ENCODE results near the gene TSC2.
"Not testable (repeated sequence)": the region's sequence is repeated elsewhere in the genome, so short reads cannot be mapped to it uniquely, and the experiment has no call there.

The TSC2 gene

GRCh38 chr16:2111412-2112335 is 63.9 kb downstream of the TSC2 start:
- DNase-seq (ENCODE audit: extremely low read depth, low read depth): not testable (repeated sequence)

DNA sequence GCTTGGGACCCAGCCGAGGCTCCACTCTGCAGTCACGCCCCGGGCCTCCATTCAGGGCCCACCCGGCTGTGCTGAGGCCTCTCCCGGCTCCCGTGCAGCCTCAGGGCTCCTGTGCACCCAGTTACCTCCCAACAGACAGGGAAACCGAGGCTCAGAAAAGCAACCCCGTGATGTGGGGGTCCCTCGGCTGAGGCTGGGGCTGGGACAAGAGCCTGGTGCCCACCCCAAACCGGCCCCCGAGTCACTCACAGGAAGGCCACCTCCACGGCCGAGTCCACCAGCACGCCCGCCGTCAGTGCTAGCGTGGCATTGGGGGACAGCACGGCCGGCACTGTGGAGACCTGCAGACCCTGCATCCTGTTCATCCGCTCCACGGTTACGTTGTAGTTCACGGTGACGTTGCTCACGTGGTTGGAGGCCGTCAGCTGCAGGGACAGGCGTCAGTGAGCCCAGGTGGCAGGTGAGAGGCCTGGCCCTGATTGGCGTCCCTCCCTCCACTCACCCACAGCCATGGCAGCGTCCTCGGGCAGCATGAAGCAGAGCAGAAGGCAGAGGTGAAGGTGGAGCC is 64.8 kb downstream of the TSC2 start:
- not testable (repeated sequence) for DNase-seq (ENCODE audit: extremely low read depth, low read depth)

GRCh38 chr16:2114225-2114624 is 66.4 kb downstream of the TSC2 start:
- DNase-seq (ENCODE audit: extremely low read depth, low read depth): not testable (repeated sequence)

- not testable (repeated sequence) for DNase-seq (ENCODE audit: extremely low read depth, low read depth)
Measured at GRCh38 chr16:2114885-2115590, 67.3 kb downstream of the TSC2 start.

GRCh38 chr16:2115591-2115973 is 67.8 kb downstream of the TSC2 start:
- TF ChIP-seq, protein P1, sequence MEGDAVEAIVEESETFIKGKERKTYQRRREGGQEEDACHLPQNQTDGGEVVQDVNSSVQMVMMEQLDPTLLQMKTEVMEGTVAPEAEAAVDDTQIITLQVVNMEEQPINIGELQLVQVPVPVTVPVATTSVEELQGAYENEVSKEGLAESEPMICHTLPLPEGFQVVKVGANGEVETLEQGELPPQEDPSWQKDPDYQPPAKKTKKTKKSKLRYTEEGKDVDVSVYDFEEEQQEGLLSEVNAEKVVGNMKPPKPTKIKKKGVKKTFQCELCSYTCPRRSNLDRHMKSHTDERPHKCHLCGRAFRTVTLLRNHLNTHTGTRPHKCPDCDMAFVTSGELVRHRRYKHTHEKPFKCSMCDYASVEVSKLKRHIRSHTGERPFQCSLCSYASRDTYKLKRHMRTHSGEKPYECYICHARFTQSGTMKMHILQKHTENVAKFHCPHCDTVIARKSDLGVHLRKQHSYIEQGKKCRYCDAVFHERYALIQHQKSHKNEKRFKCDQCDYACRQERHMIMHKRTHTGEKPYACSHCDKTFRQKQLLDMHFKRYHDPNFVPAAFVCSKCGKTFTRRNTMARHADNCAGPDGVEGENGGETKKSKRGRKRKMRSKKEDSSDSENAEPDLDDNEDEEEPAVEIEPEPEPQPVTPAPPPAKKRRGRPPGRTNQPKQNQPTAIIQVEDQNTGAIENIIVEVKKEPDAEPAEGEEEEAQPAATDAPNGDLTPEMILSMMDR (IDR thresholded peaks at IDR 0.05; ENCODE audit: low read depth, low read length): no peak
- no peak for DNase-seq (ENCODE audit: extremely low read depth, low read depth)

- not testable (repeated sequence) for DNase-seq (ENCODE audit: extremely low read depth, low read depth)
Measured at GRCh38 chr16:2116428-2116827, 68.6 kb downstream of the TSC2 start.

DNA sequence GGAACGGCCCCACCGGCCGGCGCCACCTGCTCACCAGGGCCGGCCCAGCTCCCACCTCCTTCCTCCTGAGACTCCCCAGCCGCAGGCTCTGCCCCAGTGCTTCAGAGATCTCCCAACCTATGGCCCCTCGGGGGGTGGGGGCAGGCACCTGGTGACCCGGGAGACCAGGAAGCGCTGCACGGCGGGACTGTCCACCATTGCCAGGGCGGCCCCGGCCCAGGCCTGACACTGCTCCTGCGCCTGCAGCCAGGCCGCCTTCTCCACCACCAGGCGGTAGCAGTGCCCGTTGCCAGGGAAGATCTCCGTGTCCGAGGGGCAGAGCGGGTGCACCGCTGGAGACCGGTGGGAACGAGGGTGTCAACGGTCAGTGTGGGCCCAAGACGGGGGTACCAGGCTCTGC is 69.6 kb downstream of the TSC2 start:
- DNase-seq (ENCODE audit: extremely low read depth, low read depth): not testable (repeated sequence)

- DNase-seq (ENCODE audit: extremely low read depth, low read depth): not testable (repeated sequence)
Measured at GRCh38 chr16:2117960-2118722, 70.4 kb downstream of the TSC2 start.

DNA sequence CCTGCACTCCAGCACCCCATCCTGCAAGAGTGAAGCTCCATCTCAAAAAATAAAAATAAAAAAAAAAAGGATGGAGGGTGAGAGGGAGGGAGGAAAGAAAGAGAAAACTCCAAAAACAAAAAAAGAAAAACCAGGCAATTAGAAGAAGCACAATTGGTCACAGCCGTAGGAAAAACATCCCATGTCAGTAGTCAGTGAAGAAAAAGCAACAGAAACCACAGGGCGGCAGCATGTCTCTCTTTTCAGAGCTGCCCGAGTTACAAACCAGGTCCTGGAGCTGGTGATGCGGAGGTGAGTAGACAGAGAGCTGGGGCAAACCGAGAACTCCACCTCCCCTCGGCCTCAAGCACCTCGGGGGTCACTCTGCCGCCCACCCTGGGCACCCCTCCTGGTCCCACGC is 73.5 kb downstream of the TSC2 start:
- DNase-seq (ENCODE audit: extremely low read depth, low read depth): not testable (repeated sequence)
- TF ChIP-seq, protein P1 (IDR thresholded peaks at IDR 0.05; ENCODE audit: low read depth, low read length): peak; percentile 46

- TF ChIP-seq, protein P1 (IDR thresholded peaks at IDR 0.05; ENCODE audit: low read depth, low read length): no peak
- no peak for DNase-seq (ENCODE audit: extremely low read depth, low read depth)
Measured at GRCh38 chr16:2121853-2122252, 74.1 kb downstream of the TSC2 start.

DNA sequence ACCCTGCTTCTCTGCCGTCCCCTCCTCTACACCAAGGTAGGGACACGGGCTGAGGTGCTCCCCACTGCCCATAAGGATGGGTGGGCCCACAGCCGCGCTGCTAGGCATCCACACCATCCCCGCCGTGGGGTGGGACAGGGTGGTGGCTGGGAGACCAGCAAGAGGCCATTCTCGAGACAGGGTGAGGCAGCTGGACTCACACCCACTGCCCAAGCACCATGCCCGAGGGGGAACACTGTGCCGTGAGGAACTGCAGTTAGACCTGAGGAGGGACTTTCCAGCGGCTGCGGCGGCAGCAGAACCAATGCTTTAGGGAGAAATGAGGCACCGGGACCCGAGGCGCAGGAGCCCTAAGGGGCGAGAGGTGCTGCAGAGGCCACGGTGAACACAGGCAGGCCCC is 74.6 kb downstream of the TSC2 start:
- TF ChIP-seq, protein P1 (IDR thresholded peaks at IDR 0.05; ENCODE audit: low read depth, low read length): no peak

GRCh38 chr16:2122934-2123683 is 75.3 kb downstream of the TSC2 start:
- not testable (repeated sequence) for DNase-seq (ENCODE audit: extremely low read depth, low read depth)

More for the DNA sequence above, 74.6 kb downstream of the TSC2 start:
- DNase-seq (ENCODE audit: extremely low read depth, low read depth): no peak

GRCh38 chr16:2123706-2124376 is 76.1 kb downstream of the TSC2 start:
- DNase-seq (ENCODE audit: extremely low read depth, low read depth): not testable (repeated sequence)

Data from AG09319 (cell line).